OCI-LY3 (cell line): ENCODE results near the gene FAM171A2.
A peak's percentile ranks its signal among the peaks of the same experiment; 100 is the strongest.

Experiments used
- H2AFZ ChIP-seq: fragments of 200-600, 300-600 bp; shearing (Covaris generic); 2 replicates; pipeline ENCODE4 v1.6.0; 2014; ENCODE audit warnings: antibody characterized with exemption, low read depth, low read length
- H3K27ac ChIP-seq: fragments of 200-600, 300-600 bp; sonication (generic); 2 replicates; pipeline ENCODE4 v1.5.1; 2014; ENCODE audit warnings: mild to moderate bottlenecking, low read length, moderate library complexity, mixed read lengths
- H3K27me3 ChIP-seq: fragments of 200-600, 300-600 bp; sonication (generic); 2 replicates; pipeline ENCODE4 v1.6.1; 2014; ENCODE audit warnings: low read depth, low read length, mixed read lengths
- H3K36me3 ChIP-seq: fragments of 200-600, 300-600 bp; sonication (generic); replicated peaks from 2 replicates; pipeline ENCODE3; 2014; ENCODE audit warnings: low read depth, low read length, mixed read lengths
- H3K4me1 ChIP-seq: fragments of 300-600, 200-600 bp; sonication (generic); 2 replicates; pipeline ENCODE4 v1.6.1; 2014; ENCODE audit warnings: low read length, mixed read lengths
- H3K4me2 ChIP-seq: fragments of 200-600, 300-600 bp; sonication (generic); 2 replicates; pipeline ENCODE4 v1.6.1; 2014; ENCODE audit warnings: low read length, mixed read lengths
- H3K4me3 ChIP-seq: fragments of 300-600, 200-600 bp; sonication (generic); 2 replicates; pipeline ENCODE4 v1.5.1; 2014; ENCODE audit warnings: antibody characterized with exemption, mild to moderate bottlenecking, low read length, moderate library complexity
- H3K79me2 ChIP-seq: fragments of 300-600, 200-600 bp; shearing (Covaris generic); 2 replicates; pipeline ENCODE4 v1.6.1; 2014; ENCODE audit warnings: mild to moderate bottlenecking, low read length, mixed read lengths
- H3K9ac ChIP-seq: fragments of 300-600, 200-600 bp; shearing (Covaris generic); 2 replicates; pipeline ENCODE4 v1.6.0; 2014; ENCODE audit warnings: mild to moderate bottlenecking, low read length, moderate library complexity
- H3K9me3 ChIP-seq: fragments of 200-600, 300-600 bp; shearing (Covaris generic); 2 replicates; pipeline ENCODE4 v1.6.1; 2014; ENCODE audit warnings: low read length, mixed read lengths; ENCODE audit not compliant: insufficient read depth
- H4K20me1 ChIP-seq: fragments of 200-600, 300-600 bp; sonication (generic); 2 replicates; pipeline ENCODE4 v1.6.1; 2016; ENCODE audit warnings: low read length, mixed read lengths; ENCODE audit not compliant: insufficient read depth
- CTCF ChIP-seq: fragments of 200-600, 300-600 bp; sonication (generic); IDR thresholded peaks from 2 replicates; pipeline ENCODE4 v1.5.1; 2014; ENCODE audit warnings: antibody characterized with exemption, low read length, low read depth
- EZH2phosphoT487 ChIP-seq: fragments of 200-600 bp; shearing (Covaris generic); IDR thresholded peaks from 2 replicates; pipeline ENCODE4 v1.6.1; 2018; ENCODE audit warnings: antibody characterized with exemption, mixed run types, low read depth

FAM171A2 gene

GRCh38 chr17:44327715-44328449 is 35.8 kb downstream of the FAM171A2 start:
- Histone ChIP-seq H2AFZ (no peak overlapping the region), H3K9ac (no peak overlapping the region), H3K4me3 (no peak overlapping the region), H4K20me1 (no peaks in the 10 kb centered on the region), H3K27ac (no peak overlapping the region), H3K9me3 (no peaks in the 10 kb centered on the region), H3K36me3 (no peaks in the 10 kb centered on the region), H3K27me3 (no peaks in the 10 kb centered on the region), H3K4me1 (peaks cover 29% of the 10 kb centered on the region), H3K4me2 (no peak overlapping the region), H3K79me2 (peaks cover 28% of the 10 kb centered on the region)
- no peak for TF ChIP-seq CTCF
- no peak for TF ChIP-seq EZH2phosphoT487

GRCh38 chr17:44326861-44327444 is 36.7 kb downstream of the FAM171A2 start:
- Histone ChIP-seq H4K20me1 (no peaks in the 10 kb centered on the region), H3K27me3 (no peaks in the 10 kb centered on the region), H3K4me2 (peak overlapping the region; percentile 65), H3K36me3 (no peaks in the 10 kb centered on the region), H3K4me1 (peaks cover 29% of the 10 kb centered on the region), H3K9me3 (no peaks in the 10 kb centered on the region), H2AFZ (no peak overlapping the region), H3K4me3 (peak overlapping the region; percentile 51), H3K9ac (no peak overlapping the region), H3K27ac (peak overlapping the region; percentile 48), H3K79me2 (peaks cover 33% of the 10 kb centered on the region)
- TF ChIP-seq CTCF (no peak), EZH2phosphoT487 (no peak)

GRCh38 chr17:44324571-44325275 is 38.9 kb downstream of the FAM171A2 start, which contains the start of gene SLC25A39:
SLC25A39 (minus strand) TSS chr17:44324823; CDS start chr17:44323562, 1,261 bp downstream.
- H3K79me2 ChIP-seq, result peaks cover 33% of the 10 kb centered on the region
- H3K4me3 ChIP-seq, result peak within 1 kb of the TSS; percentile 87

More at GRCh38 chr17:44324571-44325275, 38.9 kb downstream of the FAM171A2 start, which contains the start of gene SLC25A39:
- no peak for TF ChIP-seq EZH2phosphoT487
- TF ChIP-seq CTCF, result no peak
- Histone ChIP-seq H2AFZ (0 out of 2 replicates have a peak within 1 kb of the TSS, but pooled peaks have one; percentile 47), H3K27ac (peak within 1 kb of the TSS; percentile 93), H3K4me1 (peaks cover 19% of the 10 kb centered on the region), H3K4me2 (peak within 1 kb of the TSS; percentile 93), H3K9ac (peak within 1 kb of the TSS; percentile 97), H3K27me3 (no peaks in the 10 kb centered on the region), H4K20me1 (no peaks in the 10 kb centered on the region), H3K9me3 (no peaks in the 10 kb centered on the region), H3K36me3 (peaks cover 15% of the 10 kb centered on the region)
